ENCODE results near the gene POU3F1. TPM values are rescaled to one million over a fixed set of nuclear protein-coding genes. Genes with fewer than 3 reads are reported as not detected.

The POU3F1 gene
- total and polyA plus RNA-seq, 10 donors: 0.07 to 0.60 (median 0.21) TPM; not detected in 3

- H3K27me3 ChIP-seq (replicated peaks in 1 of 7): peaks cover 0 to 57% (median 25%) of the 10 kb centered on the region in 7 donors
These were observed 3.9 kb upstream of the POU3F1 start for GRCh38 chr1:38050397-38051078.

GRCh38 chr1:38047603-38048141, 1.1 kb upstream of the POU3F1 start:
- peaks cover 16 to 42% (median 30%) of the 10 kb centered on the region in 6 donors for H3K4me1 ChIP-seq
- no peak for TF ChIP-seq CTCF (IDR thresholded peaks at IDR 0.05 in 8 of 11, conservative IDR thresholded peaks at IDR 0.05 in 3 of 11)
- TF ChIP-seq POLR2A (IDR thresholded peaks at IDR 0.05): no peak
- TF ChIP-seq POLR2AphosphoS5 (IDR thresholded peaks at IDR 0.05): no peak
- no peaks in the 10 kb centered on the region for H3K36me3 ChIP-seq
- 16 to 42% (median 27%) methylated on average over 17 to 34 of the region's 34 CpGs for WGBS, 5 donors
- H3K9me3 ChIP-seq: no peaks in the 10 kb centered on the region
- peak overlapping the region in 1 of 8 donors; percentile 30 for H3K27ac ChIP-seq
- H3K27me3 ChIP-seq (replicated peaks in 1 of 7): peaks cover 6 to 66% (median 54%) of the 10 kb centered on the region in 7 donors
- DNase-seq: no peak
- intact Hi-C loops (cut with DNase I; ENCODE audit: low total_unique reads): no loop called here
- peak overlapping the region; percentile 66 to 81 (median 71) for H3K4me3 ChIP-seq

More at GRCh38 chr1:38050397-38051078, 3.9 kb upstream of the POU3F1 start:
- H3K4me3 ChIP-seq: no peak overlapping the region
- no peaks in the 10 kb centered on the region for H3K36me3 ChIP-seq
- intact Hi-C loops (cut with DNase I; ENCODE audit: low total_unique reads): no loop called here
- H3K4me1 ChIP-seq: peaks cover 5 to 26% (median 21%) of the 10 kb centered on the region in 6 donors
- TF ChIP-seq POLR2A (IDR thresholded peaks at IDR 0.05): no peak
- TF ChIP-seq CTCF (IDR thresholded peaks at IDR 0.05 in 8 of 11, conservative IDR thresholded peaks at IDR 0.05 in 3 of 11): no peak
- TF ChIP-seq POLR2AphosphoS5 (IDR thresholded peaks at IDR 0.05): no peak
- no peak for DNase-seq
- WGBS, 5 donors: 58 to 71% (median 67%) methylated on average over 9 to 13 of the region's 13 CpGs
- H3K27ac ChIP-seq: no peak overlapping the region
- no peaks in the 10 kb centered on the region for H3K9me3 ChIP-seq

GRCh38 chr1:38046884-38047602, 450 bp upstream of the POU3F1 start:
- Histone ChIP-seq H3K4me1 (peaks cover 16 to 42% (median 30%) of the 10 kb centered on the region in 6 donors), H3K27ac (peak overlapping the region in 1 of 8 donors; percentile 30), H3K27me3 (replicated peaks in 1 of 7) (peaks cover 11 to 72% (median 60%) of the 10 kb centered on the region in 7 donors), H3K36me3 (no peaks in the 10 kb centered on the region), H3K9me3 (no peaks in the 10 kb centered on the region), H3K4me3 (peak overlapping the region; percentile 66 to 81 (median 71))
- WGBS, 5 donors: 1 to 2% (median 1%) methylated on average over 19 to 99 of the region's 99 CpGs
- no peak for TF ChIP-seq POLR2A (IDR thresholded peaks at IDR 0.05)
- peak in 3 of 11 experiments; percentile 5 to 13 (median 12) for TF ChIP-seq CTCF (IDR thresholded peaks at IDR 0.05 in 8 of 11, conservative IDR thresholded peaks at IDR 0.05 in 3 of 11)
- DNase-seq: peak; percentile 93
- intact Hi-C loops (cut with DNase I; ENCODE audit: low total_unique reads): no loop called here

All from spleen (tissue), 11 donors.